HG03066 (cell line): ENCODE results near the gene CPSF3.
"Not testable (repeated sequence)": the region's sequence is repeated elsewhere in the genome, so short reads cannot be mapped to it uniquely, and the experiment has no call there.

Experiments used
- ATAC-seq: cut with Tn5 transposase; IDR thresholded peaks from one replicate; pipeline ENCODE4 v1.9.1; 2021; ENCODE audit warnings: low read depth; ENCODE audit not compliant: unreplicated experiment

The CPSF3 gene

GRCh38 chr2:9497017-9497416 lies 73.6 kb downstream of the CPSF3 start:
- ATAC-seq: no peak

GRCh38 chr2:9498210-9498609 lies 74.8 kb downstream of the CPSF3 start:
- no peak for ATAC-seq

- no peak for ATAC-seq
These were observed 85.5 kb downstream of the CPSF3 start for GRCh38 chr2:9508931-9509330.

- ATAC-seq: not testable (repeated sequence)
These were observed 90.5 kb downstream of the CPSF3 start for GRCh38 chr2:9513946-9514345.

DNA sequence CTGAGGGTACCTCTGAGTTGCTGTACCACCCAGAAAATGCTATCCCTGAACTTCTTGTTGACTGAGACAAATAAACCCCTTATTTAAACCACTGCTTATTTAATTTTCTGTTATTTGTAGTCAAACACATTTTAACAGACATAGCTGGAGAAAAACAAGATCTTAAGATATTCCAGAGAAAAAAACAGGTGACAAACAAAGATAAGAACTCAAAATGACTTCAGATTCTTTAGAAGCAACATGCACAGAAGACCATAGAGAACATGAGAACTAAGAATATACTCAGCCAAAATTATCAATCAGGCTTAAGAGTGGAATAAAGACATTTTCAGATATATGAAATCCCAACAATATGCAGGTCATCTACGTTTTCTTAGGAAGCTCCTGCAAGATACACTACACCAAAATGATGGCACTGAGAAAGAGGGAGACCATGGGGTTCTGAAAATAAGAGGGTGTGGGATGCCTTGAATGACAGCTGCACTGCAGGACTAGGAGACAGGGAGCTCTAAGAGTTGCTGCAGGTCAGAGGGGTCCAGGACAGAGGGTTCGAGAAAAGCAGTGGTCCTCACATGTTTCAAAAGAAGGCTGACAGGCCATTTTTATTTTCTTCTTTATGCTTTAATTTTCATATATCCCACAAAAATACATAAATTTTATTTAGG lies 93.8 kb downstream of the CPSF3 start:
- ATAC-seq: no peak

GRCh38 chr2:9518163-9518562 lies 94.7 kb downstream of the CPSF3 start:
- no peak for ATAC-seq

GRCh38 chr2:9518780-9519179 lies 95.3 kb downstream of the CPSF3 start:
- ATAC-seq: no peak

DNA sequence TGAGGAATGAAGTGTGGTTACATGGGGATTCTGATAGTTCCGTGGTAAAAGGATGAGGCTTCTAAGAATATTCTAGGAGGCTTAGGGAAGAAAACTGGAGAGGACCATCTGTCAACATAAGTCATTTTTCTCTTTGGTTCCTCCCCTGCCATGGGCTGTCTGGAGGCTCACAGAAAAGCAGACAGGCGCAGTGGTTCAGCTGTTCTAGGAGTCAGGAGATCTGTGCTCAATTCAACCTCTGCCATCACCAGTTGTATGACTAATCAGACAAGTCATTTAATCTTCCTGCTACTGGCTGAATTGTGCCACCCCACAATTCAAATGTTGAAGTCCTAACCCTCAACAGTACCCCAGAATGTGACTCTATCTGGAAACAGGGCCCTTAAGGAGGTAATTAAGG lies 95.8 kb downstream of the CPSF3 start:
- ATAC-seq: no peak
